Liver (tissue), 9 donors: ENCODE measurements around the gene CDH3. TPM values are rescaled to one million over a fixed set of nuclear protein-coding genes. Genes with fewer than 3 reads are reported as not detected.

Source experiments
- DNase-seq: peaks from one replicate; pipeline ENCODE4 v3.0.0-alpha.2; 2017; ENCODE audit warnings: low spot score
- H3K27ac ChIP-seq, 2 donors: one replicate each; pipeline ENCODE4 v1.7.0; 2013; ENCODE audit warnings: inconsistent platforms in 2 of 2, low read length in 2 of 2, control low read depth in 1 of 2, low read depth in 1 of 2, mild to moderate bottlenecking in 1 of 2
- H3K27me3 ChIP-seq, 4 donors: one replicate each; pipeline versions ENCODE4 v1.6.1 to v1.7.0; 2013; ENCODE audit warnings: low read length in 3 of 4, inconsistent platforms in 1 of 4, mild to moderate bottlenecking in 1 of 4, moderate library complexity in 1 of 4; ENCODE audit not compliant: control insufficient read depth in 4 of 4, insufficient read depth in 4 of 4
- H3K36me3 ChIP-seq, 4 donors: one replicate each; pipeline versions ENCODE4 v1.6.1 to v1.7.0; 2013; ENCODE audit warnings: low read length in 3 of 4, mild to moderate bottlenecking in 3 of 4, low read depth in 1 of 4, moderate library complexity in 1 of 4; ENCODE audit not compliant: control insufficient read depth in 4 of 4, insufficient read depth in 3 of 4
- H3K4me1 ChIP-seq, 4 donors: one replicate each; pipeline versions ENCODE4 v1.6.1 to v1.7.0; 2013; ENCODE audit warnings: low read length in 3 of 4, mild to moderate bottlenecking in 3 of 4, moderate library complexity in 1 of 4; ENCODE audit not compliant: control insufficient read depth in 4 of 4, insufficient read depth in 4 of 4
- H3K4me3 ChIP-seq, 3 donors: one replicate each; pipeline versions ENCODE4 v1.6.1 to v1.7.0; 2013; ENCODE audit warnings: low read length in 3 of 3, control low read depth in 1 of 3, low read depth in 1 of 3, mild to moderate bottlenecking in 1 of 3
- H3K9ac ChIP-seq, 2 donors: one replicate each; pipeline ENCODE4 v1.7.0; 2013; ENCODE audit warnings: low read length in 2 of 2, mild to moderate bottlenecking in 2 of 2, moderate library complexity in 2 of 2, control low read depth in 1 of 2, low read depth in 1 of 2
- H3K9me3 ChIP-seq, 4 donors: one replicate each; pipeline versions ENCODE4 v1.6.1 to v1.7.0; 2013; ENCODE audit warnings: low read length in 3 of 4; ENCODE audit not compliant: control insufficient read depth in 4 of 4
- EGR1 ChIP-seq, 2 donors: IDR thresholded peaks; 2 replicates each; pipeline ENCODE4 v1.6.1; 2016 to 2018; ENCODE audit warnings: antibody characterized with exemption in 2 of 2, low read depth in 2 of 2
- FOXA1 ChIP-seq: IDR thresholded peaks from 2 replicates; pipeline ENCODE4 v1.6.1; 2016; ENCODE audit warnings: antibody characterized with exemption
- HNF4A ChIP-seq, 2 donors: conservative IDR thresholded peaks; 2 replicates each; pipeline ENCODE4 v1.6.1; 2016; ENCODE audit warnings: antibody characterized with exemption in 2 of 2, mild to moderate bottlenecking in 2 of 2
- HNF4G ChIP-seq: IDR thresholded peaks from 2 replicates; pipeline ENCODE4 v1.6.1; 2016; ENCODE audit warnings: antibody characterized with exemption
- JUND ChIP-seq, 2 donors: IDR thresholded peaks; 2 replicates each; pipeline ENCODE4 v1.6.1; 2016; ENCODE audit warnings: antibody characterized with exemption in 2 of 2
- MAX ChIP-seq: IDR thresholded peaks from 2 replicates; pipeline ENCODE4 v1.6.1; 2016; ENCODE audit warnings: antibody characterized with exemption
- NR2F2 ChIP-seq: IDR thresholded peaks from 2 replicates; pipeline ENCODE4 v1.6.1; 2016; ENCODE audit warnings: antibody characterized with exemption
- RAD21 ChIP-seq, 2 donors: IDR thresholded peaks; 2 replicates each; pipeline ENCODE4 v1.6.1; 2016; ENCODE audit warnings: antibody characterized with exemption in 2 of 2, mild to moderate bottlenecking in 2 of 2
- REST ChIP-seq: IDR thresholded peaks from 2 replicates; pipeline ENCODE4 v1.6.1; 2016; ENCODE audit warnings: antibody characterized with exemption, mild to moderate bottlenecking
- RXRA ChIP-seq, 2 donors: IDR thresholded peaks; 2 replicates each; pipeline ENCODE4 v1.6.1; 2017 to 2018; ENCODE audit warnings: antibody characterized with exemption in 2 of 2, mild to moderate bottlenecking in 1 of 2
- SP1 ChIP-seq: IDR thresholded peaks from 2 replicates; pipeline ENCODE4 v1.6.1; 2018; ENCODE audit warnings: antibody characterized with exemption, mild to moderate bottlenecking
- TAF1 ChIP-seq: conservative IDR thresholded peaks from 2 replicates; pipeline ENCODE4 v1.6.1; 2016; ENCODE audit warnings: antibody characterized with exemption, mild to moderate bottlenecking
- YY1 ChIP-seq: IDR thresholded peaks from 2 replicates; pipeline ENCODE4 v1.6.1; 2016; ENCODE audit warnings: antibody characterized with exemption, mild to moderate bottlenecking
- ZBTB33 ChIP-seq: IDR thresholded peaks from 2 replicates; pipeline ENCODE4 v1.6.1; 2016; ENCODE audit warnings: antibody characterized with exemption
- WGBS: extraction: QIAGEN DNeasy Blood & Tissue Kit; methylation state at CpG from one replicate; pipeline ENCODE4 v1.1.7; 2013; 5-methylcytosine and 5-hydroxymethylcytosine counted together
- polyA plus RNA-seq, 2 donors: library from polyadenylated mRNA; stranded (reverse) in 1 of 2; unstranded in 1 of 2; fragments of 200-250 nt in 1 of 2; fragments of >200 nt in 1 of 2; fragmentation: Nextera tagmentation in 1 of 2; extraction: Ambion mirVana in 1 of 2; gene quantifications; one replicate each; pipeline versions ENCODE4 v1.2.1 to v1.2.3, GENCODE V29; 2013 to 2015
- total RNA-seq, 2 donors: library from RNA; depleted of rRNA; stranded (reverse); fragments of >200 nt; gene quantifications; one replicate each; pipeline ENCODE4 v1.2.3, GENCODE V29; 2014
- TF ChIP-seq, protein P1 (sequence below): fragments of 150-350 bp; IDR thresholded peaks from 2 replicates; pipeline ENCODE4 v1.5.1; 2017; ENCODE audit warnings: improper control_type of control experiment, low read depth, low read length; ENCODE audit not compliant: missing input control
- TF ChIP-seq, protein P2 (sequence below): IDR thresholded peaks from 2 replicates; pipeline ENCODE4 v1.6.1; 2016; ENCODE audit warnings: antibody characterized with exemption
- donor health status: healthy.
- donor health status: healthy.
- donor health status: healthy.
- donor health status: healthy.
- donor health status: healthy.

CDH3 gene
- total and polyA plus RNA-seq, 4 donors = 0.08 to 0.19 TPM; not detected in 2

- Histone ChIP-seq H3K9me3 (no peaks in the 10 kb centered on the region), H3K9ac (no peak overlapping the region), H3K4me3 (no peak overlapping the region), H3K27me3 (no peaks in the 10 kb centered on the region), H3K36me3 (no peaks in the 10 kb centered on the region), H3K27ac (no peak overlapping the region), H3K4me1 (peaks cover 0 to 2% (median under 1%) of the 10 kb centered on the region in 4 donors)
- DNase-seq = peak; percentile 89
- 43% methylated on average over 8 of the region's 8 CpGs for WGBS
- TF ChIP-seq HNF4A (conservative IDR thresholded peaks at IDR 0.05) (peak in 1 of 2 donors; percentile 27), RAD21 (IDR thresholded peaks at IDR 0.05) (peak; percentile 17 to 40)
- TF ChIP-seq, protein P1, sequence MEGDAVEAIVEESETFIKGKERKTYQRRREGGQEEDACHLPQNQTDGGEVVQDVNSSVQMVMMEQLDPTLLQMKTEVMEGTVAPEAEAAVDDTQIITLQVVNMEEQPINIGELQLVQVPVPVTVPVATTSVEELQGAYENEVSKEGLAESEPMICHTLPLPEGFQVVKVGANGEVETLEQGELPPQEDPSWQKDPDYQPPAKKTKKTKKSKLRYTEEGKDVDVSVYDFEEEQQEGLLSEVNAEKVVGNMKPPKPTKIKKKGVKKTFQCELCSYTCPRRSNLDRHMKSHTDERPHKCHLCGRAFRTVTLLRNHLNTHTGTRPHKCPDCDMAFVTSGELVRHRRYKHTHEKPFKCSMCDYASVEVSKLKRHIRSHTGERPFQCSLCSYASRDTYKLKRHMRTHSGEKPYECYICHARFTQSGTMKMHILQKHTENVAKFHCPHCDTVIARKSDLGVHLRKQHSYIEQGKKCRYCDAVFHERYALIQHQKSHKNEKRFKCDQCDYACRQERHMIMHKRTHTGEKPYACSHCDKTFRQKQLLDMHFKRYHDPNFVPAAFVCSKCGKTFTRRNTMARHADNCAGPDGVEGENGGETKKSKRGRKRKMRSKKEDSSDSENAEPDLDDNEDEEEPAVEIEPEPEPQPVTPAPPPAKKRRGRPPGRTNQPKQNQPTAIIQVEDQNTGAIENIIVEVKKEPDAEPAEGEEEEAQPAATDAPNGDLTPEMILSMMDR = no peak
Observed at GRCh38 chr16:68732042-68732680, 87.1 kb downstream of the CDH3 start.

- Histone ChIP-seq H3K9ac (no peak overlapping the region), H3K4me3 (no peak overlapping the region), H3K4me1 (peaks cover 0 to 5% (median under 1%) of the 10 kb centered on the region in 4 donors), H3K36me3 (no peaks in the 10 kb centered on the region), H3K9me3 (no peaks in the 10 kb centered on the region), H3K27me3 (no peaks in the 10 kb centered on the region), H3K27ac (no peak overlapping the region)
- TF ChIP-seq ZBTB33 (no peak), SP1 (no peak), EGR1 (IDR thresholded peaks at IDR 0.05; ENCODE audit: low read depth in 2 of 2) (no peak), RXRA (IDR thresholded peaks at IDR 0.05) (no peak)
- TF ChIP-seq, protein P2, sequence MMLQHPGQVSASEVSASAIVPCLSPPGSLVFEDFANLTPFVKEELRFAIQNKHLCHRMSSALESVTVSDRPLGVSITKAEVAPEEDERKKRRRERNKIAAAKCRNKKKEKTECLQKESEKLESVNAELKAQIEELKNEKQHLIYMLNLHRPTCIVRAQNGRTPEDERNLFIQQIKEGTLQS = no peak
- 73% methylated on average over 4 of the region's 4 CpGs for WGBS
- DNase-seq = no peak
Observed at GRCh38 chr16:68732741-68733399, 87.8 kb downstream of the CDH3 start.

GRCh38 chr16:68733570-68733969 lies 88.5 kb downstream of the CDH3 start:
- Histone ChIP-seq H3K36me3 (no peaks in the 10 kb centered on the region), H3K27ac (no peak overlapping the region), H3K9ac (no peak overlapping the region), H3K9me3 (no peaks in the 10 kb centered on the region), H3K4me3 (no peak overlapping the region), H3K27me3 (no peaks in the 10 kb centered on the region), H3K4me1 (peaks cover 1 to 6% (median 5%) of the 10 kb centered on the region in 4 donors)
- 92% methylated on average over 9 of the region's 9 CpGs for WGBS
- no peak for DNase-seq
- TF ChIP-seq JUND (IDR thresholded peaks at IDR 0.05) = no peak
- TF ChIP-seq HNF4G = no peak
- no peak for TF ChIP-seq EGR1 (IDR thresholded peaks at IDR 0.05; ENCODE audit: low read depth in 2 of 2)
- no peak for TF ChIP-seq MAX
- TF ChIP-seq RXRA (IDR thresholded peaks at IDR 0.05) = no peak
- TF ChIP-seq SP1 = no peak
- no peak for TF ChIP-seq RAD21 (IDR thresholded peaks at IDR 0.05)
- no peak for TF ChIP-seq FOXA1
- TF ChIP-seq YY1 = no peak
- TF ChIP-seq, protein P1 = no peak
- no peak for TF ChIP-seq TAF1
- no peak for TF ChIP-seq REST
- TF ChIP-seq NR2F2 = no peak
- no peak for TF ChIP-seq HNF4A (conservative IDR thresholded peaks at IDR 0.05)
